HepG2 (cell line): ENCODE measurements around the gene CST3. TPM values are rescaled to one million over a fixed set of nuclear protein-coding genes. Genes with fewer than 3 reads are reported as not detected.

Source experiments
- ATAC-seq: fragments of 200-7000 bp; cut with Tn5 transposase; 3 replicates; pipeline ENCODE4 v1.9.1; 2020; ENCODE audit warnings: mild to moderate bottlenecking, moderate library complexity
- BruUV-seq: library from RNA; stranded (reverse); fragments of 400-500 nt; replicated peaks from 2 replicates; lab custom pipeline; 2021; lab: Mats Ljungman, UMichigan
- CTCF ChIA-PET: fragments of 300-600 bp; formaldehyde crosslinking; extraction: SDS; loops from one replicate; lab custom pipeline; 2021; ENCODE audit warnings: low total read pairs, inconsistent platforms, low intra/inter-chr PET ratio; lab: Yijun Ruan, JAX
- POLR2A ChIA-PET: fragments of 350-600 bp; sonication (Branson Sonifier 250); formaldehyde crosslinking; loops from one replicate; lab custom pipeline; 2020; ENCODE audit warnings: antibody characterized with exemption, inconsistent platforms; lab: Yijun Ruan, JAX
- DNase-seq: peaks from one replicate; pipeline ENCODE4 v3.0.0-alpha.2; 2015; ENCODE audit warnings: low spot score
- FAIRE-seq: peaks from 3 replicates; lab custom pipeline; 2011; peaks lifted over from hg19 to GRCh38; lab: Jason Lieb, UNC
- H2AFZ ChIP-seq: one replicate; pipeline ENCODE4 v1.6.1; 2011; ENCODE audit warnings: low read length, inconsistent platforms
- H3K27ac ChIP-seq: fragments of 300-600 bp; 3 replicates; pipeline ENCODE4 v1.8.0; 2011; ENCODE audit warnings: mixed run types, mild to moderate bottlenecking, mixed read lengths, low read length, inconsistent platforms; ENCODE audit not compliant: insufficient read depth; ENCODE audit errors: extremely low read length
- H3K27me3 ChIP-seq, 2 experiments: fragments of 200-600 bp in 1 of 2; 2 replicates in 1 of 2; 3 replicates in 1 of 2; pipeline versions ENCODE4 v1.6.0 to v1.8.0; 2011; ENCODE audit warnings: low read length in 2 of 2, mild to moderate bottlenecking in 2 of 2, moderate library complexity in 2 of 2, inconsistent platforms in 1 of 2; ENCODE audit not compliant: insufficient read depth in 2 of 2, control insufficient read depth in 1 of 2
- H3K36me3 ChIP-seq, 2 experiments: fragments of 200-600 bp in 1 of 2; replicated peaks in 1 of 2; 2 replicates in 1 of 2; 3 replicates in 1 of 2; pipeline versions ENCODE4 v1.5.1 to v1.8.0; 2011; ENCODE audit warnings: low read length in 2 of 2, inconsistent platforms in 1 of 2; ENCODE audit not compliant: insufficient read depth in 2 of 2, control insufficient read depth in 1 of 2
- H3K4me1 ChIP-seq: 2 replicates; pipeline ENCODE4 v1.5.1; 2012; ENCODE audit warnings: low read length, inconsistent platforms; ENCODE audit not compliant: insufficient read depth
- H3K4me2 ChIP-seq: 2 replicates; pipeline ENCODE4 v1.6.0; 2011; ENCODE audit warnings: low read depth, low read length, inconsistent platforms
- H3K4me3 ChIP-seq, 3 experiments: fragments of 200-600 bp in 1 of 3; sonication (generic), shearing (Covaris generic) in 1 of 3; replicated peaks in 1 of 3; 2 replicates each; pipeline ENCODE4 v1.5.1; 2011 to 2016; ENCODE audit warnings: low read length in 3 of 3, inconsistent platforms in 2 of 3, low read depth in 2 of 3, mild to moderate bottlenecking in 2 of 3, control low read depth in 1 of 3, mixed read lengths in 1 of 3; ENCODE audit not compliant: insufficient read depth in 1 of 3
- H3K79me2 ChIP-seq: one replicate; pipeline ENCODE4 v1.6.1; 2011; ENCODE audit warnings: low read length, inconsistent platforms; ENCODE audit not compliant: insufficient read depth
- H3K9ac ChIP-seq: 2 replicates; pipeline ENCODE4 v1.6.0; 2011; ENCODE audit warnings: mild to moderate bottlenecking, low read depth, low read length, inconsistent platforms; ENCODE audit not compliant: insufficient read depth
- H3K9me3 ChIP-seq: 2 replicates; pipeline ENCODE4 v1.5.1; 2012; ENCODE audit warnings: mild to moderate bottlenecking, low read length
- H4K20me1 ChIP-seq: 2 replicates; pipeline ENCODE4 v1.6.0; 2011; ENCODE audit warnings: inconsistent platforms, mild to moderate bottlenecking, low read length, moderate library complexity; ENCODE audit not compliant: insufficient read depth
- MAFF ChIP-seq: IDR thresholded peaks from 2 replicates; pipeline ENCODE4 v1.6.1; 2011; ENCODE audit warnings: low read depth, low read length, improper control_type of control experiment
- MAFK ChIP-seq, 2 experiments: IDR thresholded peaks in 1 of 2; conservative IDR thresholded peaks in 1 of 2; 2 replicates each; pipeline ENCODE4 v1.6.1; 2011; ENCODE audit warnings: improper control_type of control experiment in 2 of 2, low read length in 2 of 2
- ZNF274 ChIP-seq: sonication (generic); formaldehyde crosslinking; IDR thresholded peaks from 2 replicates; pipeline ENCODE4 v1.5.1; 2020; ENCODE audit warnings: mild to moderate bottlenecking, missing genetic modification reagents
- WGBS: methylation state at CpG from one replicate; pipeline ENCODE4 v1.1.6; 2017; ENCODE audit warnings: low lambda C conversion rate; 5-methylcytosine and 5-hydroxymethylcytosine counted together
- in situ Hi-C: cut with HindIII; loops from 2 replicates; pipeline ENCODE4 v1.10.0; 2017; ENCODE audit warnings: low pct_unique_long_range_greater_than_20kb; ENCODE audit not compliant: extremely low pct_ligation_motif_present
- intact Hi-C: fragments of 100-400 bp; cut with micrococcal nuclease; formaldehyde crosslinking; loops from one replicate; pipeline ENCODE4 v1.10.0; 2022; ENCODE audit not compliant: unreplicated experiment
- polyA plus RNA-seq, 8 experiments: library from polyadenylated mRNA; depleted of rRNA in 3 of 8; stranded (reverse) in 7 of 8; unstranded in 1 of 8; fragments of >200 nt; fragmentation: Illumina TruSeq in 4 of 8; extraction: Trizol in 4 of 8; gene quantifications; 2 replicates each; pipeline versions ENCODE4 v1.2.1 to v1.2.3, GENCODE V29; 2011 to 2016; ENCODE audit warnings: low read depth in 4 of 8, missing spikeins in 1 of 8, mixed read lengths in 1 of 8; ENCODE audit not compliant: insufficient read depth in 1 of 8
- total RNA-seq, 5 experiments: library from RNA; depleted of rRNA; stranded (reverse); fragments of >200 nt; fragmentation: Illumina TruSeq; extraction: Trizol; gene quantifications; 2 replicates each; pipeline ENCODE4 v1.2.3, GENCODE V29; 2016; ENCODE audit warnings: low read depth in 1 of 5
- TF ChIP-seq, protein P1 (sequence below): sonication (generic); formaldehyde crosslinking; IDR thresholded peaks from 2 replicates; pipeline ENCODE4 v1.8.0; 2022; ENCODE audit warnings: low read depth, missing genetic modification reagents
- TF ChIP-seq, protein P2 (sequence below): IDR thresholded peaks from 2 replicates; pipeline ENCODE4 v1.6.1; 2016; ENCODE audit warnings: missing compliant biosample characterization, missing genetic modification reagents, borderline replicate concordance
- TF ChIP-seq, protein P3 (sequence below), 2 experiments: sonication (generic) in 1 of 2; formaldehyde crosslinking in 1 of 2; IDR thresholded peaks; 2 replicates each; pipeline versions ENCODE4 v1.5.1 to v1.6.1; 2011 to 2020; ENCODE audit warnings: borderline replicate concordance in 1 of 2, low read depth in 1 of 2, low read length in 1 of 2, mild to moderate bottlenecking in 1 of 2, missing genetic modification reagents in 1 of 2, moderate library complexity in 1 of 2
- TF ChIP-seq, protein P4 (sequence below): sonication (generic); formaldehyde crosslinking; IDR thresholded peaks from 2 replicates; pipeline ENCODE4 v1.4.0; 2020; ENCODE audit warnings: missing genetic modification reagents, borderline replicate concordance
- TF ChIP-seq, protein P5 (sequence below): sonication (generic); formaldehyde crosslinking; IDR thresholded peaks from 2 replicates; pipeline ENCODE4 v1.4.0; 2020; ENCODE audit warnings: missing genetic modification reagents

CST3 gene
- total and polyA plus RNA-seq, 2 of the 13 experiments (the other 11 are each of a cell fraction or from before 2014, with no cell fraction given): 690 to 1,005 TPM

DNA sequence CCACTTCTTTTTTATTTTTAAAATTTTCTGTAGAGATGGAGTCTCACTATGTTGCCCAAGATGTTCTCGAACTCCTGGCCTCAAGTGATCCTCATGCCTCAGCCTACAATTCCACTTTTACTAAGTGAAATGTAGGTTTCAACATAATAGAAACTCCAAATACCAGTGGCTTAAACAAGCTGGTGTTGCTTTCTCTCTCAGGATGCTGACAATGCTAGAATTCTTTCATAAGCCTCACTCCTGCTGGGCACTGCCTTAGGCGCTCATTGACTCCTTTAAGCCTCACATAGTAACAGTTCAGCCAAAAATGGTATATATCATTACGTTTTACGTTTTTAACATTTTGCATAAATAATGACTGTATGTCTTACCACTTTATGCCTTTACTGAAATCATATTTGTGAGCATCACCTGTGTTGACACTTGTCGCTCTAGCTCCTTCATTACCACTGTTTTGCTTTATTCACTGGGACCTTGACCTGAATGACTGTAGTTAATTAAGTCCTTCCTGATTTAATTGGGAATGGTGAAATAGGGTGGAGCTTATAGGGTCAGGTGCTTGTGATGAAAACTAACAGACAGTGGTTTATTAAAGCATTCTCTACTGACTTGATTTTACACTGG is 28.2 kb downstream of the CST3 start:
- no peaks in the 10 kb centered on the region for H3K79me2 ChIP-seq
- TF ChIP-seq MAFK (conservative IDR thresholded peaks at IDR 0.05 in 1 of 2, IDR thresholded peaks at IDR 0.05 in 1 of 2; ENCODE audit: low read length in 2 of 2): peak in 1 of 2 experiments; percentile 48; a peak in 3 of 4 replicates
- 0 out of 2 replicates have a peak, but pooled peaks have one; percentile 13 for TF ChIP-seq MAFF
- TF ChIP-seq, protein P1, sequence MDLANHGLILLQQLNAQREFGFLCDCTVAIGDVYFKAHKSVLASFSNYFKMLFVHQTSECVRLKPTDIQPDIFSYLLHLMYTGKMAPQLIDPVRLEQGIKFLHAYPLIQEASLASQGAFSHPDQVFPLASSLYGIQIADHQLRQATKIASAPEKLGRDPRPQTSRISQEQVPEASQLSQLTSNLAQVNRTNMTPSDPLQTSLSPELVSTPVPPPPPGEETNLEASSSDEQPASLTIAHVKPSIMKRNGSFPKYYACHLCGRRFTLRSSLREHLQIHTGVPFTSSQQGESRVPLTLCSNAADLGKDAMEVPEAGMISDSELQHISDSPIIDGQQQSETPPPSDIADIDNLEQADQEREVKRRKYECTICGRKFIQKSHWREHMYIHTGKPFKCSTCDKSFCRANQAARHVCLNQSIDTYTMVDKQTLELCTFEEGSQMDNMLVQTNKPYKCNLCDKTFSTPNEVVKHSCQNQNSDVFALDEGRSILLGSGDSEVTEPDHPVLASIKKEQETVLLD: 0 out of 2 replicates have a peak, but pooled peaks have one; percentile 9
- TF ChIP-seq, protein P2, sequence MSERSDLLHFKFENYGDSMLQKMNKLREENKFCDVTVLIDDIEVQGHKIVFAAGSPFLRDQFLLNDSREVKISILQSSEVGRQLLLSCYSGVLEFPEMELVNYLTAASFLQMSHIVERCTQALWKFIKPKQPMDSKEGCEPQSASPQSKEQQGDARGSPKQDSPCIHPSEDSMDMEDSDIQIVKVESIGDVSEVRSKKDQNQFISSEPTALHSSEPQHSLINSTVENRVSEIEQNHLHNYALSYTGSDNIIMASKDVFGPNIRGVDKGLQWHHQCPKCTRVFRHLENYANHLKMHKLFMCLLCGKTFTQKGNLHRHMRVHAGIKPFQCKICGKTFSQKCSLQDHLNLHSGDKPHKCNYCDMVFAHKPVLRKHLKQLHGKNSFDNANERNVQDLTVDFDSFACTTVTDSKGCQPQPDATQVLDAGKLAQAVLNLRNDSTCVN (CRISPR knock-in tag): no peak
- TF ChIP-seq, protein P3, sequence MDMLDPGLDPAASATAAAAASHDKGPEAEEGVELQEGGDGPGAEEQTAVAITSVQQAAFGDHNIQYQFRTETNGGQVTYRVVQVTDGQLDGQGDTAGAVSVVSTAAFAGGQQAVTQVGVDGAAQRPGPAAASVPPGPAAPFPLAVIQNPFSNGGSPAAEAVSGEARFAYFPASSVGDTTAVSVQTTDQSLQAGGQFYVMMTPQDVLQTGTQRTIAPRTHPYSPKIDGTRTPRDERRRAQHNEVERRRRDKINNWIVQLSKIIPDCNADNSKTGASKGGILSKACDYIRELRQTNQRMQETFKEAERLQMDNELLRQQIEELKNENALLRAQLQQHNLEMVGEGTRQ (IDR thresholded peaks at IDR 0.05; ENCODE audit: low read depth, low read length): no peak
- TF ChIP-seq, protein P3 (CRISPR knock-in tag; IDR thresholded peaks at IDR 0.05; ENCODE audit: borderline replicate concordance): no peak
- TF ChIP-seq, protein P4, sequence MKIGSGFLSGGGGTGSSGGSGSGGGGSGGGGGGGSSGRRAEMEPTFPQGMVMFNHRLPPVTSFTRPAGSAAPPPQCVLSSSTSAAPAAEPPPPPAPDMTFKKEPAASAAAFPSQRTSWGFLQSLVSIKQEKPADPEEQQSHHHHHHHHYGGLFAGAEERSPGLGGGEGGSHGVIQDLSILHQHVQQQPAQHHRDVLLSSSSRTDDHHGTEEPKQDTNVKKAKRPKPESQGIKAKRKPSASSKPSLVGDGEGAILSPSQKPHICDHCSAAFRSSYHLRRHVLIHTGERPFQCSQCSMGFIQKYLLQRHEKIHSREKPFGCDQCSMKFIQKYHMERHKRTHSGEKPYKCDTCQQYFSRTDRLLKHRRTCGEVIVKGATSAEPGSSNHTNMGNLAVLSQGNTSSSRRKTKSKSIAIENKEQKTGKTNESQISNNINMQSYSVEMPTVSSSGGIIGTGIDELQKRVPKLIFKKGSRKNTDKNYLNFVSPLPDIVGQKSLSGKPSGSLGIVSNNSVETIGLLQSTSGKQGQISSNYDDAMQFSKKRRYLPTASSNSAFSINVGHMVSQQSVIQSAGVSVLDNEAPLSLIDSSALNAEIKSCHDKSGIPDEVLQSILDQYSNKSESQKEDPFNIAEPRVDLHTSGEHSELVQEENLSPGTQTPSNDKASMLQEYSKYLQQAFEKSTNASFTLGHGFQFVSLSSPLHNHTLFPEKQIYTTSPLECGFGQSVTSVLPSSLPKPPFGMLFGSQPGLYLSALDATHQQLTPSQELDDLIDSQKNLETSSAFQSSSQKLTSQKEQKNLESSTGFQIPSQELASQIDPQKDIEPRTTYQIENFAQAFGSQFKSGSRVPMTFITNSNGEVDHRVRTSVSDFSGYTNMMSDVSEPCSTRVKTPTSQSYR (CRISPR knock-in tag): no peak
- TF ChIP-seq, protein P5, sequence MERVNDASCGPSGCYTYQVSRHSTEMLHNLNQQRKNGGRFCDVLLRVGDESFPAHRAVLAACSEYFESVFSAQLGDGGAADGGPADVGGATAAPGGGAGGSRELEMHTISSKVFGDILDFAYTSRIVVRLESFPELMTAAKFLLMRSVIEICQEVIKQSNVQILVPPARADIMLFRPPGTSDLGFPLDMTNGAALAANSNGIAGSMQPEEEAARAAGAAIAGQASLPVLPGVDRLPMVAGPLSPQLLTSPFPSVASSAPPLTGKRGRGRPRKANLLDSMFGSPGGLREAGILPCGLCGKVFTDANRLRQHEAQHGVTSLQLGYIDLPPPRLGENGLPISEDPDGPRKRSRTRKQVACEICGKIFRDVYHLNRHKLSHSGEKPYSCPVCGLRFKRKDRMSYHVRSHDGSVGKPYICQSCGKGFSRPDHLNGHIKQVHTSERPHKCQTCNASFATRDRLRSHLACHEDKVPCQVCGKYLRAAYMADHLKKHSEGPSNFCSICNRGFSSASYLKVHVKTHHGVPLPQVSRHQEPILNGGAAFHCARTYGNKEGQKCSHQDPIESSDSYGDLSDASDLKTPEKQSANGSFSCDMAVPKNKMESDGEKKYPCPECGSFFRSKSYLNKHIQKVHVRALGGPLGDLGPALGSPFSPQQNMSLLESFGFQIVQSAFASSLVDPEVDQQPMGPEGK: no peak
- TF ChIP-seq ZNF274: no peak
- H3K27ac ChIP-seq: no peak overlapping the region
- H3K36me3 ChIP-seq: no peaks in the 10 kb centered on the region
- H3K4me3 ChIP-seq: no peak overlapping the region
- H3K9me3 ChIP-seq: no peaks in the 10 kb centered on the region
- FAIRE-seq (no peak), ATAC-seq (no peak), DNase-seq (no peak)
- H3K4me1 ChIP-seq: peaks cover 34% of the 10 kb centered on the region
- intact Hi-C loops: loop anchor here (5.0 kb wide), 1 partner anchor 247 kb away; the partner anchor contains the start of gene GZF1
- H4K20me1 ChIP-seq: no peaks in the 10 kb centered on the region
- in situ Hi-C loops: loop anchor here (5.0 kb wide), 1 partner anchor 167 kb away; no protein-coding TSS in a partner anchor
- ChIA-PET CTCF (interaction anchor here (1.7 kb wide), 1 partner anchor 168 kb away, joined by 6 read pairs; no protein-coding TSS in a partner anchor), POLR2A (interaction anchor here (1.3 to 4.0 kb wide), 5 partner anchors 11 to 166 kb away, joined by 3 to 22 read pairs (median 5); no protein-coding TSS in a partner anchor)
- 71% methylated on average over 5 of the region's 5 CpGs for WGBS
- H3K9ac ChIP-seq: no peak overlapping the region
- no TSS peak for BruUV-seq
- H3K4me2 ChIP-seq: no peak overlapping the region
- H3K27me3 ChIP-seq: peaks cover 2 to 10% of the 10 kb centered on the region in 2 experiments; a peak in 4 of 5 replicates
- H2AFZ ChIP-seq: no peak overlapping the region
